ENCODE results near the gene HOXD3.

HOXD3 gene

DNA sequence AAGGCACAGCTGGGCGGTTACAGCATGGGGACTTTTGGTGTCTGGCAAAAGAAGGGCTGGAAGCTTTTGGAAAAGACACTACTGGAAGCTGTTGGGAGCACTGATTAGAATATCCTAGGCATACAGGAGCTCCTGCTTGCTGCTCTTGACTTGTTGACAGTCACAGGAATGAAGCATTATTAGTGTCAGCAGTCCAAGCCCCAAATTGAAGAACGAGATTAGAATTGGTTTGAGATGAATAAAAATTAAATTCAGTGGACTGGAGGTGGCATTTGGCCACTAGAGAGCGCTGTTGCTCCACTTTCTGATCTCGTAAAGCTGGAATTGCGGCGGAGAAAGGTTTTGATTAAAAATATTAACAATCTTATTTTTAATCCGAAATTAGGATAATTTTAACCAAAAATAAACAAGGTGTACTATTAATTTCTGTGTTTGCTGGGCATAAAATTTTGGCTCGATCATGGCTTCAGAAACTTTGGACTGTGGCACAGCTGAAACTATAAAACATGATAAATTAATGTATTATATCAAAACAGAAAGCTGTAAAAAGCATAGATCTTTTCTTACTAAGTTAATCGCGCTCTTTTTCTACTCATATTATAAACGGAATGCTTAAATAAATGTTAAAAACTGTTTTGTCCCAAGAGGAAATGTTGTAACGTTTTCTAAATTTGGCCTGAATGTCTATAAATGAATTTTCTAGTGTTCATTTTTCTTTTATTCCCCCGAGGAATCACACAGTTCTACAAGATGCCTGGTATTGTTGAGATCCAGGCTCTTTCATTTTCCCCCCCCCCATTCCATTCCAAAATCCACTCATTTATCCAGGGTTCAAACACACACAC lies 30.0 kb upstream of the HOXD3 start:
- H3K4me3 ChIP-seq (ENCODE audit: low read length) = no peak overlapping the region
- TF ChIP-seq, protein P1, sequence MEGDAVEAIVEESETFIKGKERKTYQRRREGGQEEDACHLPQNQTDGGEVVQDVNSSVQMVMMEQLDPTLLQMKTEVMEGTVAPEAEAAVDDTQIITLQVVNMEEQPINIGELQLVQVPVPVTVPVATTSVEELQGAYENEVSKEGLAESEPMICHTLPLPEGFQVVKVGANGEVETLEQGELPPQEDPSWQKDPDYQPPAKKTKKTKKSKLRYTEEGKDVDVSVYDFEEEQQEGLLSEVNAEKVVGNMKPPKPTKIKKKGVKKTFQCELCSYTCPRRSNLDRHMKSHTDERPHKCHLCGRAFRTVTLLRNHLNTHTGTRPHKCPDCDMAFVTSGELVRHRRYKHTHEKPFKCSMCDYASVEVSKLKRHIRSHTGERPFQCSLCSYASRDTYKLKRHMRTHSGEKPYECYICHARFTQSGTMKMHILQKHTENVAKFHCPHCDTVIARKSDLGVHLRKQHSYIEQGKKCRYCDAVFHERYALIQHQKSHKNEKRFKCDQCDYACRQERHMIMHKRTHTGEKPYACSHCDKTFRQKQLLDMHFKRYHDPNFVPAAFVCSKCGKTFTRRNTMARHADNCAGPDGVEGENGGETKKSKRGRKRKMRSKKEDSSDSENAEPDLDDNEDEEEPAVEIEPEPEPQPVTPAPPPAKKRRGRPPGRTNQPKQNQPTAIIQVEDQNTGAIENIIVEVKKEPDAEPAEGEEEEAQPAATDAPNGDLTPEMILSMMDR (IDR thresholded peaks at IDR 0.05; ENCODE audit: insufficient read depth, low read depth, low read length, missing control alignments) = peak; percentile 69
- DNase-seq (ENCODE audit: low read depth) = peak; percentile 61

DNA sequence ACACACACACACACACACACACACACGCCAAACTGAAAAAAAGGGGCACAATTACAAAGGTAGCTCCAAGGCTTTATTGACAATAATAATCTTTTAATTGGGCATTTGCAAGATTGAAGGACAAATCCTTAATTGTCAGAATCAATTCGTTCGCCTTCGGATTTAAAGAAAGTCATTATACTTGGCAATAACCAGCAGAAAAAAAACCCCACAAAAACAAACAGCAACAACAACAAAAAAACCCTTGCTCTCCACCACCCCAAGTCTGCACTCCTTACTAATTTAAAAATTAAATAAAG lies 29.4 kb upstream of the HOXD3 start:
- H3K4me3 ChIP-seq (ENCODE audit: low read length) = no peak overlapping the region
- no peak for DNase-seq (ENCODE audit: low read depth)
- TF ChIP-seq, protein P1 (IDR thresholded peaks at IDR 0.05; ENCODE audit: insufficient read depth, low read depth, low read length, missing control alignments) = no peak

DNA sequence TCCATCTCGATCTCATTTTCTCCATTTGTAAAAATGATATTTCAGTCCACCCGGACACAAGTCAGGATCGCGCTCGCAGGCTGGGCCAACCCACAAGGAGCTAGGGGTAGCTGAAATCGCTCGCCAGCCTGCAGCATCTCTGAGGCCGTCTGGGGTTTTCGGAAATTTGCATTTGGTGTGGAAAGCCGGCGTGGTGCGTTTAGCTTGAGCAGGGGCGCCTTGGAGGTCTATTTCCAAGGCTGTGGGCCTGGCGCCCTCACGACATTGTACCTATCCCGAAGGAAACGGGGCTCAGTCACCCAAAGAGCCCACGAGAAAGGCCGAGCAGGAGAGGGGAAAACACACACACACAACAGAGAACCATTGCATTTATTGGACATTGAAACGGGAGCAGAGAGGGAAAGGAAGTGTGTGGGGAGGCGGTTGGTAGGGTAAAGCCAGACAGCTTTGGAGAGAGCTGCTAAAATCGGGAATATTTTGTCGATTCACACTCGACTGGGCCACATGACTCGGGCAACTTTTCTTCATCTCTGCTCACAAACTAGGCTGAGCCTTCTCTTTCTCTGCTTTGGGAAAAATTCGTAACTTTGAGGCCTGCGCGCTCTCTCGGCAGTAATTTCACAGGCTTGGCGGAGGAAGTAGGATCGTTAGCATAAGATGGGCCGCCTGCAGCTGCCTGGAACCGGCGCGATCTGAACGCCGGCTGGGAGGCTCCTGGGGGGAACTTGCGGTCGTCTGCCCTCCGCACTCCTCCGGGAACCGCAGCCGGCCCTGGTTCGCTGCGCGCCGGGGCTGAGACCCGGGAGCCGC lies 28.7 kb upstream of the HOXD3 start:
- TF ChIP-seq, protein P1 (IDR thresholded peaks at IDR 0.05; ENCODE audit: insufficient read depth, low read depth, low read length, missing control alignments) = no peak
- DNase-seq (ENCODE audit: low read depth) = no peak
- no peak overlapping the region for H3K4me3 ChIP-seq (ENCODE audit: low read length)

DNA sequence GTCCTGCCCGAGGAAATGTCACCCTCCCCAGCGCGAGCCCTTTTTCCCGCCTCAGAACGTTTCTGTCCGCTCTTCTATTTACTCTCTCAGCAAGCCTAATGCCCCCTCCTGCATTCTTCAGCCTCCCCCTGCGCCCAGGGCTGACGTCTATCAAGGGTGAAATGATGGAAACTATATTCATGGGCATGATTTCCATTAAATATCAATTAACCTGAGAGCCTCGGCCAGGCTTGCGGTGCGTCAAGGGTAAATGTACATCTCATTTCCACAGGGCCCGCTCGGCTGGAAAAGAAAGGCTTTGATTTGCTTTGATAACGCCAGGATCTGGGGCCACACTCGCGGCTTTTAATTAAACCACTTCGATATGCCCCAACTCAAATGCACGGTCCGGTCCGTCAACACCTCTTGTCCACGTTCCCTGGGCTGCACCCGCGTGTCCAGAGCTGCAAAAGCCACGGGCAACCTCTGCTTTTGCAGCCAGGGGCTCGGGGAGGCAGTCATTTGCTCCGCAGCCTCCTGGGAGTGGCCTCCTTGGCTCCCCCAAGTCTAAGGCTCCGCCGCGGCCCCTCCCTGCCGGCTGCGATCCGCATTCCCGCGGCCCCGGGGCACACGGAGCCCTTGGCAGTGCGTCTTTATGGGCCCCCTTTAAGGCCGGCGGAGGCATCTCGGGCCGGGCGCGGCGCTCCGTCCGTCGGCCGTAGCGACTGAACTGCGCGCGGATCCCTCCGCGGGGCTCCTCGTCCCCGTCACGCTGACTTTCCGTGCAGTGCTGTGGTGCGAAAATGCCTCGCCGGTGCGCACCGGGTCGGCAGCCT lies 27.9 kb upstream of the HOXD3 start, which contains the start of gene HOXD8:
Gene HOXD8, plus strand, starts transcription at position 724 of the 815 bp plus-strand sequence. CDS start 662 bp downstream, outside the sequence.
- TF ChIP-seq, protein P1 (IDR thresholded peaks at IDR 0.05; ENCODE audit: insufficient read depth, low read depth, low read length, missing control alignments) = no peak
- H3K4me3 ChIP-seq (ENCODE audit: low read length) = no peak within 1 kb of the TSS
- peak; percentile 19 for DNase-seq (ENCODE audit: low read depth)

DNA sequence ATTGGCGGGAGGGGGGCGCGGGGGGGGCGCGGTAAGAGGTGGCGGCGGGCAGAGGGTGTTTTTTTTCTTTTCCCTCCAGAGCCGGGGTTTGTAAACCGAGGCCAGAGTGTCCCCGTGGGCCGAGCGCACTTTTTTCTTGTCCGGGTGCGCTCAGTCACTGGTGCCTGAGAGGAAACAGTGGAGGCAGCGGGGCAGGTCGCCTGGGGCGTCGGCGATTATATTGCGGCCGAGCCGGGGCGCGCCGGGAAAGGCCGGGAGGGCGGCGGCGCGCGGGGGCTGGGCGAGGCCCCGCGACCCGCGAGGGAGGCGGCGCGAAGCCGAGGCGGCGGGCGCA lies 27.3 kb upstream of the HOXD3 start:
- no peak for DNase-seq (ENCODE audit: low read depth)
- TF ChIP-seq, protein P1 (IDR thresholded peaks at IDR 0.05; ENCODE audit: insufficient read depth, low read depth, low read length, missing control alignments) = no peak
- H3K4me3 ChIP-seq (ENCODE audit: low read length) = no peak overlapping the region

DNA sequence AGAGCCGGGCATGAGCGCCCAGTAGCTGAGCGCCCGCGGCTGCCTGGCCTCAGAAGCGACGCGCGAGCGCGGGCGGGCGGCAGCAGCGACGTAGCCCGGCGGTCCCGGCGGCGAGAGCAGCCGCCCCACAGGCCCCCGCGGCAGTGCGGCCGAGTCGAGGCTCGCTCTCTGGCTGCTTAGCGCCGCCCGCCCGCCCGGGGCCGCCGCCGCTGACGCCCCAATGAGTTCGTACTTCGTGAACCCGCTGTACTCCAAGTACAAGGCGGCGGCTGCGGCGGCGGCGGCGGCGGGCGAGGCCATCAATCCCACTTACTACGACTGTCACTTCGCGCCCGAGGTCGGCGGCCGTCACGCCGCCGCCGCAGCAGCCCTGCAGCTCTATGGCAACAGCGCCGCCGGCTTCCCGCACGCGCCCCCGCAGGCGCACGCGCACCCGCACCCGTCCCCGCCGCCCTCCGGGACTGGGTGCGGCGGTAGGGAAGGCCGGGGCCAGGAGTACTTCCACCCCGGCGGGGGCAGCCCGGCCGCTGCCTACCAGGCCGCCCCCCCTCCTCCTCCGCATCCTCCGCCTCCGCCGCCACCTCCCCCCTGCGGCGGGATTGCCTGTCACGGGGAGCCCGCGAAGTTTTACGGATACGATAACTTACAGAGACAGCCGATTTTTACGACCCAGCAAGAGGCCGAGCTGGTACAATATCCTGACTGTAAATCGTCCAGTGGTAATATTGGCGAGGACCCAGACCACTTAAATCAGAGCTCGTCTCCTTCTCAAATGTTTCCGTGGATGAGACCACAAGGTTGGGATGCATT lies 26.8 kb upstream of the HOXD3 start:
- TF ChIP-seq, protein P1 (IDR thresholded peaks at IDR 0.05; ENCODE audit: insufficient read depth, low read depth, low read length, missing control alignments) = no peak
- no peak overlapping the region for H3K4me3 ChIP-seq (ENCODE audit: low read length)
- peak; percentile 14 for DNase-seq (ENCODE audit: low read depth)
